ENCODE results near the gene TNFAIP2.

GRCh38 chr14:103126873-103127304, 3.6 kb downstream of the TNFAIP2 start:
- TF ChIP-seq CTCF (IDR thresholded peaks at IDR 0.05) = peak in 2 of 6 experiments; percentile 23 to 48
- TF ChIP-seq POLR2A (IDR thresholded peaks at IDR 0.05) = no peak
